Measurements from ENCODE around the gene LRBA.
A peak's percentile ranks its signal among the peaks of the same experiment; 100 is the strongest.
"Not testable (repeated sequence)": the region's sequence is repeated elsewhere in the genome, so short reads cannot be mapped to it uniquely, and the experiment has no call there.

Gene LRBA

GRCh38 chr4:150938417-150938816, 76.7 kb downstream of the LRBA start:
- DNase-seq = no peak

- no peak for DNase-seq
Observed at GRCh38 chr4:150934022-150934421, 81.1 kb downstream of the LRBA start.

GRCh38 chr4:150931796-150932195, 83.3 kb downstream of the LRBA start:
- DNase-seq = no peak

- DNase-seq = no peak
Observed at GRCh38 chr4:150931005-150931404, 84.1 kb downstream of the LRBA start.

- no peak for DNase-seq
Observed at GRCh38 chr4:150923945-150924344, 91.1 kb downstream of the LRBA start.

- not testable (repeated sequence) for DNase-seq
Observed at GRCh38 chr4:150921486-150921885, 93.6 kb downstream of the LRBA start.

- not testable (repeated sequence) for DNase-seq
Observed at GRCh38 chr4:150918562-150918961, 96.5 kb downstream of the LRBA start.

- no peak for DNase-seq
Observed at GRCh38 chr4:150911326-150911725, 103.8 kb downstream of the LRBA start.

- no peak for DNase-seq
Observed at GRCh38 chr4:150909116-150909515, 106.0 kb downstream of the LRBA start.

- no peak for DNase-seq
Observed at GRCh38 chr4:150906987-150907633, 108.0 kb downstream of the LRBA start.

- DNase-seq = no peak
Observed at GRCh38 chr4:150904671-150905070, 110.4 kb downstream of the LRBA start.

GRCh38 chr4:150903603-150904002, 111.5 kb downstream of the LRBA start:
- DNase-seq = no peak

GRCh38 chr4:150896497-150896896, 118.6 kb downstream of the LRBA start:
- DNase-seq = no peak

GRCh38 chr4:150890246-150890645, 124.8 kb downstream of the LRBA start:
- no peak for DNase-seq

GRCh38 chr4:150889306-150889705, 125.8 kb downstream of the LRBA start:
- DNase-seq = no peak

- no peak for DNase-seq
Observed at GRCh38 chr4:150888625-150889024, 126.5 kb downstream of the LRBA start.

GRCh38 chr4:150888217-150888616, 126.9 kb downstream of the LRBA start:
- no peak for DNase-seq

GRCh38 chr4:150886597-150886996, 128.5 kb downstream of the LRBA start:
- DNase-seq = no peak

GRCh38 chr4:150884625-150885024, 130.5 kb downstream of the LRBA start:
- DNase-seq = no peak

- no peak for DNase-seq
Observed at GRCh38 chr4:150875367-150875766, 139.7 kb downstream of the LRBA start.

- no peak for DNase-seq
Observed at GRCh38 chr4:150874338-150875226, 140.5 kb downstream of the LRBA start.

GRCh38 chr4:150867148-150867547, 147.9 kb downstream of the LRBA start:
- DNase-seq = peak in 1 of 2 donors; percentile 72

- no peak for DNase-seq
Observed at GRCh38 chr4:150863456-150863855, 151.6 kb downstream of the LRBA start.

GRCh38 chr4:150862829-150863228, 152.3 kb downstream of the LRBA start:
- DNase-seq = no peak
